Measurements from ENCODE around the gene ELOA. TPM values are rescaled to one million over a fixed set of nuclear protein-coding genes. Genes with fewer than 3 reads are reported as not detected.
"Not testable (repeated sequence)": the region's sequence is repeated elsewhere in the genome, so short reads cannot be mapped to it uniquely, and the experiment has no call there.

ELOA gene
- total RNA-seq, 2 donors from 2014 or later, result 25.5 to 27.5 TPM

GRCh38 chr1:23801338-23801748 lies 58.1 kb downstream of the ELOA start:
- TF ChIP-seq CTCF (IDR thresholded peaks at IDR 0.05), result no peak
- H3K36me3 ChIP-seq, result peaks cover 3% of the 10 kb centered on the region
- H3K9me3 ChIP-seq, result no peaks in the 10 kb centered on the region
- H3K27ac ChIP-seq, result peak overlapping the region; percentile 86 to 93
- no peak for DNase-seq (ENCODE audit: low spot score)
- H3K4me3 ChIP-seq, result peak overlapping the region; percentile 89
- H3K27me3 ChIP-seq, result no peaks in the 10 kb centered on the region
- peaks cover 0 to 26% of the 10 kb centered on the region in 2 donors for H3K4me1 ChIP-seq

GRCh38 chr1:23801876-23802275 lies 58.6 kb downstream of the ELOA start:
- no peak for DNase-seq (ENCODE audit: low spot score)
- Histone ChIP-seq H3K36me3 (peaks cover 1% of the 10 kb centered on the region), H3K27ac (no peak overlapping the region), H3K4me1 (peaks cover 0 to 26% of the 10 kb centered on the region in 2 donors), H3K4me3 (no peak overlapping the region), H3K9me3 (no peaks in the 10 kb centered on the region), H3K27me3 (no peaks in the 10 kb centered on the region)
- TF ChIP-seq CTCF (IDR thresholded peaks at IDR 0.05), result no peak

GRCh38 chr1:23802809-23803342 lies 59.6 kb downstream of the ELOA start:
- H3K4me1 ChIP-seq, result peaks cover 0 to 26% of the 10 kb centered on the region in 2 donors
- not testable (repeated sequence) for DNase-seq (ENCODE audit: low spot score); H3K36me3 ChIP-seq; H3K9me3 ChIP-seq; H3K27ac ChIP-seq; H3K4me3 ChIP-seq; H3K27me3 ChIP-seq

GRCh38 chr1:23803674-23804073 lies 60.4 kb downstream of the ELOA start:
- Histone ChIP-seq H3K4me3 (no peak overlapping the region), H3K4me1 (peaks cover 0 to 25% of the 10 kb centered on the region in 2 donors), H3K36me3 (peaks cover 13% of the 10 kb centered on the region), H3K27me3 (no peaks in the 10 kb centered on the region), H3K9me3 (no peaks in the 10 kb centered on the region), H3K27ac (no peak overlapping the region)
- DNase-seq (ENCODE audit: low spot score), result no peak
- no peak for TF ChIP-seq CTCF (IDR thresholded peaks at IDR 0.05)

- no peak for TF ChIP-seq CTCF (IDR thresholded peaks at IDR 0.05)
- H3K36me3 ChIP-seq, result peaks cover 13% of the 10 kb centered on the region
- peaks cover 0 to 19% of the 10 kb centered on the region in 2 donors for H3K4me1 ChIP-seq
- H3K27ac ChIP-seq, result no peak overlapping the region
- DNase-seq (ENCODE audit: low spot score), result no peak
- no peak overlapping the region for H3K4me3 ChIP-seq
- no peaks in the 10 kb centered on the region for H3K9me3 ChIP-seq
- no peaks in the 10 kb centered on the region for H3K27me3 ChIP-seq
Measured at GRCh38 chr1:23804183-23804835, 61.0 kb downstream of the ELOA start.

- Histone ChIP-seq H3K9me3 (no peaks in the 10 kb centered on the region), H3K4me1 (peaks cover 0 to 12% of the 10 kb centered on the region in 2 donors), H3K4me3 (no peak overlapping the region), H3K27me3 (no peaks in the 10 kb centered on the region), H3K36me3 (peaks cover 13% of the 10 kb centered on the region), H3K27ac (no peak overlapping the region)
- no peak for TF ChIP-seq CTCF (IDR thresholded peaks at IDR 0.05)
- no peak for DNase-seq (ENCODE audit: low spot score)
Measured at GRCh38 chr1:23805025-23805424, 61.8 kb downstream of the ELOA start.

All from right atrium auricular region (tissue), 2 donors.